Measurements from ENCODE around the gene CDYL.

CDYL gene

GRCh38 chr6:4929097-4929718, 153.0 kb downstream of the CDYL start:
- TF ChIP-seq CTCF (conservative IDR thresholded peaks at IDR 0.05; ENCODE audit: low read depth, low read length) = no peak
- no peak for DNase-seq (ENCODE audit: low read depth)
- H3K4me3 ChIP-seq (ENCODE audit: low read length) = no peak overlapping the region

- H3K4me3 ChIP-seq (ENCODE audit: low read length) = no peak overlapping the region
- DNase-seq (ENCODE audit: low read depth) = no peak
Observed at GRCh38 chr6:4930025-4930691, 154.0 kb downstream of the CDYL start.

GRCh38 chr6:4931530-4932227, 155.5 kb downstream of the CDYL start:
- TF ChIP-seq CTCF (conservative IDR thresholded peaks at IDR 0.05; ENCODE audit: low read depth, low read length) = no peak
- no peak overlapping the region for H3K4me3 ChIP-seq (ENCODE audit: low read length)
- DNase-seq (ENCODE audit: low read depth) = no peak

More at GRCh38 chr6:4930025-4930691, 154.0 kb downstream of the CDYL start:
- no peak for TF ChIP-seq CTCF (conservative IDR thresholded peaks at IDR 0.05; ENCODE audit: low read depth, low read length)

GRCh38 chr6:4932228-4932903, 156.2 kb downstream of the CDYL start:
- no peak for TF ChIP-seq CTCF (conservative IDR thresholded peaks at IDR 0.05; ENCODE audit: low read depth, low read length)
- H3K4me3 ChIP-seq (ENCODE audit: low read length) = no peak overlapping the region
- DNase-seq (ENCODE audit: low read depth) = no peak

GRCh38 chr6:4935486-4935885, 159.3 kb downstream of the CDYL start:
- no peak for TF ChIP-seq CTCF (conservative IDR thresholded peaks at IDR 0.05; ENCODE audit: low read depth, low read length)
- DNase-seq (ENCODE audit: low read depth) = no peak
- no peak overlapping the region for H3K4me3 ChIP-seq (ENCODE audit: low read length)

- no peak for TF ChIP-seq CTCF (conservative IDR thresholded peaks at IDR 0.05; ENCODE audit: low read depth, low read length)
- DNase-seq (ENCODE audit: low read depth) = no peak
- no peak overlapping the region for H3K4me3 ChIP-seq (ENCODE audit: low read length)
Observed at GRCh38 chr6:4935975-4936680, 159.9 kb downstream of the CDYL start.

Measured in retinal pigment epithelial cell (primary cell).